Ovary (tissue), 3 donors: ENCODE results near the gene CCND1.

Experiments
- EP300 ChIP-seq: sonication (generic); formaldehyde crosslinking; IDR thresholded peaks from one replicate; pipeline ENCODE4 v1.6.1; 2017; ENCODE audit warnings: antibody characterized with exemption
- POLR2A ChIP-seq: fragments of 450-650 bp; IDR thresholded peaks from one replicate; pipeline ENCODE4 v1.6.1; 2017; ENCODE audit warnings: antibody characterized with exemption, mild to moderate bottlenecking, moderate library complexity
- TF ChIP-seq, protein P1 (sequence below), 3 donors: fragments of 450-650 bp in 2 of 3; fragments of 200-600 bp in 1 of 3; IDR thresholded peaks; one replicate each; pipeline versions ENCODE4 v1.5.1 to v1.8.0; 2016 to 2022; ENCODE audit warnings: antibody characterized with exemption in 3 of 3, mild to moderate bottlenecking in 1 of 3
- donor health status: DM: no; HTN: no; CAD: no.

DNA sequence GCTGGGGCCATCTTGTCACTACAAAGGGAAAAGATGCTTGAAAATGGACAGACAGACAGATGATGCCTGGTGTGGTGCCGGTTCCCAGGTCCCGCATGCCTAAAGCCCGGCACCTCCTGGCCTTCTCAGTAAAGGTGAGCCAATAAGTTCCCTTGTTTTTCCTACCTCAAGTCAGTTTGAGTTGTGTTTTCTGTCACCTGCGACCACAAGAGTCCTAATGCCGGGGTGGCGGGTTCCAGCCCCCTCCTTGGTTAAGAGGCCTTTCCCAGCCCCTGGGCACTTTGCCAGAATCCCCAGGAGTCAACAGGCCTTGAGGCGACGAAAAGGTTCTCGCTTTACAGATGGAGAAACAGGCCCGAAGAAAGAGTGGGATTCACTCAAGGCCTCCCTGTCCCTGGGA is 53.8 kb downstream of the CCND1 start:
- TF ChIP-seq, protein P1, sequence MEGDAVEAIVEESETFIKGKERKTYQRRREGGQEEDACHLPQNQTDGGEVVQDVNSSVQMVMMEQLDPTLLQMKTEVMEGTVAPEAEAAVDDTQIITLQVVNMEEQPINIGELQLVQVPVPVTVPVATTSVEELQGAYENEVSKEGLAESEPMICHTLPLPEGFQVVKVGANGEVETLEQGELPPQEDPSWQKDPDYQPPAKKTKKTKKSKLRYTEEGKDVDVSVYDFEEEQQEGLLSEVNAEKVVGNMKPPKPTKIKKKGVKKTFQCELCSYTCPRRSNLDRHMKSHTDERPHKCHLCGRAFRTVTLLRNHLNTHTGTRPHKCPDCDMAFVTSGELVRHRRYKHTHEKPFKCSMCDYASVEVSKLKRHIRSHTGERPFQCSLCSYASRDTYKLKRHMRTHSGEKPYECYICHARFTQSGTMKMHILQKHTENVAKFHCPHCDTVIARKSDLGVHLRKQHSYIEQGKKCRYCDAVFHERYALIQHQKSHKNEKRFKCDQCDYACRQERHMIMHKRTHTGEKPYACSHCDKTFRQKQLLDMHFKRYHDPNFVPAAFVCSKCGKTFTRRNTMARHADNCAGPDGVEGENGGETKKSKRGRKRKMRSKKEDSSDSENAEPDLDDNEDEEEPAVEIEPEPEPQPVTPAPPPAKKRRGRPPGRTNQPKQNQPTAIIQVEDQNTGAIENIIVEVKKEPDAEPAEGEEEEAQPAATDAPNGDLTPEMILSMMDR (IDR thresholded peaks at IDR 0.05) = no peak
- no peak for TF ChIP-seq EP300
- no peak for TF ChIP-seq POLR2A
